ENCODE measurements around the gene SNX13. TPM values are rescaled to one million over a fixed set of nuclear protein-coding genes. Genes with fewer than 3 reads are reported as not detected.
A peak's percentile ranks its signal among the peaks of the same experiment; 100 is the strongest.

Gene SNX13
- total and polyA plus RNA-seq, 9 of the 15 experiments (the other 6 are each of a cell fraction or from before 2014, with no cell fraction given): 5.6 to 33.2 (median 25.4) TPM

DNA sequence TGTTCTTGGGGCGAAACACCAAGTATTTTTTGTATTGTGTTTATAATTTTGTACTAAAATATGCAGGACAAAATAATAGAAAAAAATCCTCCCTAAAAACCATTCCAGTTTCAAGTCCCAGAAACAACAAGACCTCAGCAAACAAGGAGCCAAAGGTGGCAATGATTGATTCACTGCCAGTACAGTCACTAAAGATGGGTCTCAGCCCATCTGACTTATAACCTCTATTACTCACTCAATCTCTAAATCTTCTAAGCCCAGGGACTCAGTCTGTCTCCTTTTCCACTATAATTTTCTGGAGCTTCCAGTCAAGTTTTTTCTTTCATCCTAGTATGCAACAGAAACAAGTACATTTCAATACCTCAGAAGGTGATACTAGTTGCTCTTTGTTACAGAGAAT, 33.3 kb downstream of the SNX13 start:
- BruUV-seq (replicated peaks): no TSS peak
- POLR2A ChIA-PET: no interaction called here
- no peak overlapping the region for H3K4me3 ChIP-seq
- no peaks in the 10 kb centered on the region for H4K20me1 ChIP-seq (replicated peaks; ENCODE audit: control insufficient read depth, insufficient read depth, low read length)
- CTCF ChIA-PET (ENCODE audit: low intra/inter-chr PET ratio): no interaction called here
- H3K4me1 ChIP-seq (replicated peaks in 1 of 2; ENCODE audit: control insufficient read depth in 2 of 2, insufficient read depth in 2 of 2, low read length in 2 of 2): no peaks in the 10 kb centered on the region
- FAIRE-seq: no peak
- no peak overlapping the region for H3K27ac ChIP-seq (ENCODE audit: extremely low read depth, low read depth, low read length)
- H3K9me1 ChIP-seq (ENCODE audit: control insufficient read depth, insufficient read depth, low read length): no peaks in the 10 kb centered on the region
- DNase-seq (ENCODE audit: extremely low read depth in 1 of 4, low spot score in 3 of 4): no peak
- no peak overlapping the region for H3K4me2 ChIP-seq (ENCODE audit: insufficient read depth, low read length)
- 0 out of 2 replicates have a peak, but pooled peaks cover 2% of the 10 kb centered on the region for H3K9me3 ChIP-seq (replicated peaks; ENCODE audit: control insufficient read depth, insufficient read depth, low read depth, low read length)
- 92% methylated on average over 1 of the region's 1 CpG for WGBS (ENCODE audit: insufficient coverage, low coverage, missing lambda C conversion rate)
- H3K36me3 ChIP-seq (ENCODE audit: control insufficient read depth, insufficient read depth, low read length): no peaks in the 10 kb centered on the region; the same call in 2 of the 3 replicates
- in situ Hi-C loops (cut with MboI): no loop called here
- no peak for ATAC-seq
- H2AFZ ChIP-seq (ENCODE audit: low read depth, low read length): no peak overlapping the region
- intact Hi-C loops (cut with micrococcal nuclease): no loop called here
- peak; percentile 28 for TF ChIP-seq MEIS2 (IDR thresholded peaks at IDR 0.05; ENCODE audit: partially characterized antibody)
- no peak for TF ChIP-seq HMGN3 (IDR thresholded peaks at IDR 0.05; ENCODE audit: borderline replicate concordance, extremely low read depth, insufficient read length, low read depth, low read length)
- no peaks in the 10 kb centered on the region for H3K27me3 ChIP-seq (ENCODE audit: control insufficient read depth in 2 of 2, insufficient read depth in 2 of 2, low read length in 2 of 2)
- peaks cover 59% of the 10 kb centered on the region for H3K79me2 ChIP-seq (ENCODE audit: control insufficient read depth, insufficient read depth, low read length)
- H3K9ac ChIP-seq (ENCODE audit: insufficient read depth in 1 of 2, low read depth in 2 of 2, low read length in 2 of 2): no peak overlapping the region

DNA sequence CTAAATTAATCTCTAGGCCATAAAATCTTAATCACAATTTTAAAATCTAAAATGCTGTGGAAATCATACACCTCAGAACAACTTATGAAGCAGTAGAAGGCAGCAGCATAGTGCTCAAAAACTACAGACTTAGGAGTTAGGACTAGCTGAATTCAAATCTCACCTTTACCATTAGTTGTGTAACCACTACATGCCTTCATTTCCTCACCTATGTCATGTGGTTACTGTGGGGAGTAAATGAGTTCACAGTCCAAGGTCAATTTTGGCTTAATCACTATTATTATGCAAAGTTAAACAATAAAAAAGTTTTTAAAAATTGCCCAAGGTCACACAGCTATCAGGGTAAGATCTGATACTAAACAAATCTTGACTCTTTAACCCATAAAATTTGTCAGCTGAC, 37.0 kb downstream of the SNX13 start:
- ATAC-seq: no peak
- TF ChIP-seq IRF2 (CRISPR knock-in tag; IDR thresholded peaks at IDR 0.05) (no peak), RBM15 (IDR thresholded peaks at IDR 0.05; ENCODE audit: insufficient read depth, low read length) (no peak), ZC3H4 (CRISPR knock-in tag; IDR thresholded peaks at IDR 0.05; ENCODE audit: borderline replicate concordance) (no peak), TEAD2 (tag; IDR thresholded peaks at IDR 0.05) (no peak), MAFG (tag; conservative IDR thresholded peaks at IDR 0.05) (no peak), POU5F1 (IDR thresholded peaks at IDR 0.05; ENCODE audit: borderline replicate concordance, low read depth, low read length, partially characterized antibody) (no peak), HOXB6 (CRISPR knock-in tag; IDR thresholded peaks at IDR 0.05; ENCODE audit: borderline replicate concordance) (no peak), DDX20 (tag; IDR thresholded peaks at IDR 0.05; ENCODE audit: low read depth) (no peak), ZNF41 (CRISPR knock-in tag; conservative IDR thresholded peaks at IDR 0.05) (no peak), ILK (tag; IDR thresholded peaks at IDR 0.05; ENCODE audit: borderline replicate concordance, low read depth) (no peak), SMC3 (conservative IDR thresholded peaks at IDR 0.05; ENCODE audit: insufficient read depth, low read depth, low read length) (no peak)
- TF ChIP-seq, protein P1, sequence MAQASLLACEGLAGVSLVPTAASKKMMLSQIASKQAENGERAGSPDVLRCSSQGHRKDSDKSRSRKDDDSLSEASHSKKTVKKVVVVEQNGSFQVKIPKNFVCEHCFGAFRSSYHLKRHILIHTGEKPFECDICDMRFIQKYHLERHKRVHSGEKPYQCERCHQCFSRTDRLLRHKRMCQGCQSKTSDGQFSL (CRISPR knock-in tag; IDR thresholded peaks at IDR 0.05): no peak
- TF ChIP-seq, protein P1 (tag; IDR thresholded peaks at IDR 0.05): no peak
- TF ChIP-seq, protein P2, sequence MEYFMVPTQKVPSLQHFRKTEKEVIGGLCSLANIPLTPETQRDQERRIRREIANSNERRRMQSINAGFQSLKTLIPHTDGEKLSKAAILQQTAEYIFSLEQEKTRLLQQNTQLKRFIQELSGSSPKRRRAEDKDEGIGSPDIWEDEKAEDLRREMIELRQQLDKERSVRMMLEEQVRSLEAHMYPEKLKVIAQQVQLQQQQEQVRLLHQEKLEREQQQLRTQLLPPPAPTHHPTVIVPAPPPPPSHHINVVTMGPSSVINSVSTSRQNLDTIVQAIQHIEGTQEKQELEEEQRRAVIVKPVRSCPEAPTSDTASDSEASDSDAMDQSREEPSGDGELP (CRISPR knock-in tag; IDR thresholded peaks at IDR 0.05; ENCODE audit: borderline replicate concordance): no peak

More for the DNA sequence above, 37.0 kb downstream of the SNX13 start:
- Histone ChIP-seq H2AFZ (ENCODE audit: low read depth, low read length) (no peak overlapping the region), H3K27ac (ENCODE audit: extremely low read depth, low read depth, low read length) (no peak overlapping the region), H3K9me1 (ENCODE audit: control insufficient read depth, insufficient read depth, low read length) (no peaks in the 10 kb centered on the region), H4K20me1 (replicated peaks; ENCODE audit: control insufficient read depth, insufficient read depth, low read length) (no peaks in the 10 kb centered on the region), H3K27me3 (ENCODE audit: control insufficient read depth in 2 of 2, insufficient read depth in 2 of 2, low read length in 2 of 2) (no peaks in the 10 kb centered on the region), H3K79me2 (ENCODE audit: control insufficient read depth, insufficient read depth, low read length) (peaks cover 34% of the 10 kb centered on the region), H3K9ac (ENCODE audit: insufficient read depth in 1 of 2, low read depth in 2 of 2, low read length in 2 of 2) (no peak overlapping the region), H3K4me1 (replicated peaks in 1 of 2; ENCODE audit: control insufficient read depth in 2 of 2, insufficient read depth in 2 of 2, low read length in 2 of 2) (no peaks in the 10 kb centered on the region), H3K9me3 (replicated peaks; ENCODE audit: control insufficient read depth, insufficient read depth, low read depth, low read length) (no peaks in the 10 kb centered on the region), H3K4me3 (no peak overlapping the region), H3K4me2 (ENCODE audit: insufficient read depth, low read length) (no peak overlapping the region), H3K36me3 (ENCODE audit: control insufficient read depth, insufficient read depth, low read length) (no peaks in the 10 kb centered on the region)
- no TSS peak for BruUV-seq (replicated peaks)
- POLR2A ChIA-PET: interaction anchor here (0.5 kb wide), 1 partner anchor 311 kb away, joined by 3 read pairs; no protein-coding TSS in a partner anchor
- DNase-seq (ENCODE audit: extremely low read depth in 1 of 4, low spot score in 3 of 4) (no peak), FAIRE-seq (peak; percentile 19)
- in situ Hi-C loops (cut with MboI): no loop called here
- CTCF ChIA-PET (ENCODE audit: low intra/inter-chr PET ratio): no interaction called here
- intact Hi-C loops (cut with micrococcal nuclease): no loop called here

Measured in K562 (cell line).